ENCODE results near the gene PI4KA. TPM values are rescaled to one million over a fixed set of nuclear protein-coding genes. Genes with fewer than 3 reads are reported as not detected.

PI4KA gene
- polyA plus RNA-seq, 1 of the 3 experiments (the other 2 are of a cell fraction), result 30.0 TPM

DNA sequence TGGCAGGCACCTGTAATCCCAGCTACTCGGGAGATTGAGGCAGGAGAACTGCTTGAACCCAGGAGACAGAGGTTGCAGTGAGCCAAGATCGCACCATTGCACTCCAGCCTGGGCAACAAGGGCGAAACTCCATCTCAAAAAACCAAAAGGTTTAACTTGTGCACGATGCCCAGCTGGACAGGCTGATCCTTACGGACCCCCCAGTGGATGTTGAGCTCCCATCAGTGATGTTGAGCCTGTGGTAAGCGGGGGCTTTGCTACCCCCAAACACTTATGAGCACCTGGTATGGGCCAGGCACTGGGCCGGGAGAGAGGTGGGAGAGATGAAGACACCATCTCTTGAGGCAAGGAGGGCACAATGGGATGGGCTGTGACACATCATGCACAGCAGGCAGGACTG lies 92.1 kb downstream of the PI4KA start:
- no peaks in the 10 kb centered on the region for H3F3A ChIP-seq (replicated peaks; ENCODE audit: insufficient read depth)
- H3K4me3 ChIP-seq (ENCODE audit: low read depth in 2 of 2, low read length in 1 of 2), result no peak overlapping the region
- H3K9ac ChIP-seq, result no peak overlapping the region
- H4K20me1 ChIP-seq (ENCODE audit: insufficient read depth), result no peaks in the 10 kb centered on the region
- no peaks in the 10 kb centered on the region for H3K79me2 ChIP-seq (ENCODE audit: insufficient read depth)
- TF ChIP-seq, protein P1, sequence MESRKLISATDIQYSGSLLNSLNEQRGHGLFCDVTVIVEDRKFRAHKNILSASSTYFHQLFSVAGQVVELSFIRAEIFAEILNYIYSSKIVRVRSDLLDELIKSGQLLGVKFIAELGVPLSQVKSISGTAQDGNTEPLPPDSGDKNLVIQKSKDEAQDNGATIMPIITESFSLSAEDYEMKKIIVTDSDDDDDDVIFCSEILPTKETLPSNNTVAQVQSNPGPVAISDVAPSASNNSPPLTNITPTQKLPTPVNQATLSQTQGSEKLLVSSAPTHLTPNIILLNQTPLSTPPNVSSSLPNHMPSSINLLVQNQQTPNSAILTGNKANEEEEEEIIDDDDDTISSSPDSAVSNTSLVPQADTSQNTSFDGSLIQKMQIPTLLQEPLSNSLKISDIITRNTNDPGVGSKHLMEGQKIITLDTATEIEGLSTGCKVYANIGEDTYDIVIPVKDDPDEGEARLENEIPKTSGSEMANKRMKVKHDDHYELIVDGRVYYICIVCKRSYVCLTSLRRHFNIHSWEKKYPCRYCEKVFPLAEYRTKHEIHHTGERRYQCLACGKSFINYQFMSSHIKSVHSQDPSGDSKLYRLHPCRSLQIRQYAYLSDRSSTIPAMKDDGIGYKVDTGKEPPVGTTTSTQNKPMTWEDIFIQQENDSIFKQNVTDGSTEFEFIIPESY (IDR thresholded peaks at IDR 0.05; ENCODE audit: borderline replicate concordance, low read depth), result no peak
- no peak for TF ChIP-seq USF1 (IDR thresholded peaks at IDR 0.05; ENCODE audit: borderline replicate concordance, low read depth)
- TF ChIP-seq, protein P2, sequence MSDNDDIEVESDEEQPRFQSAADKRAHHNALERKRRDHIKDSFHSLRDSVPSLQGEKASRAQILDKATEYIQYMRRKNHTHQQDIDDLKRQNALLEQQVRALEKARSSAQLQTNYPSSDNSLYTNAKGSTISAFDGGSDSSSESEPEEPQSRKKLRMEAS (IDR thresholded peaks at IDR 0.05; ENCODE audit: low read depth), result no peak
- TF ChIP-seq TEAD4 (IDR thresholded peaks at IDR 0.05; ENCODE audit: borderline replicate concordance, insufficient read depth), result no peak
- TF ChIP-seq EZH2phosphoT487 (IDR thresholded peaks at IDR 0.05; ENCODE audit: borderline replicate concordance, low read depth), result no peak
- TF ChIP-seq FOXJ3 (CRISPR knock-in tag; IDR thresholded peaks at IDR 0.05), result no peak
- TF ChIP-seq GATA2 (CRISPR knock-in tag; IDR thresholded peaks at IDR 0.05), result no peak
- TF ChIP-seq JUND (IDR thresholded peaks at IDR 0.05), result no peak
- no peak for TF ChIP-seq GABPA (IDR thresholded peaks at IDR 0.05; ENCODE audit: low read depth)
- TF ChIP-seq NRF1 (IDR thresholded peaks at IDR 0.05; ENCODE audit: low read depth, low read length), result no peak
- TF ChIP-seq MEF2A (IDR thresholded peaks at IDR 0.05; ENCODE audit: borderline replicate concordance, low read depth), result no peak
- TF ChIP-seq CHD2 (IDR thresholded peaks at IDR 0.05; ENCODE audit: low read length, partially characterized antibody), result no peak
- TF ChIP-seq, protein P3, sequence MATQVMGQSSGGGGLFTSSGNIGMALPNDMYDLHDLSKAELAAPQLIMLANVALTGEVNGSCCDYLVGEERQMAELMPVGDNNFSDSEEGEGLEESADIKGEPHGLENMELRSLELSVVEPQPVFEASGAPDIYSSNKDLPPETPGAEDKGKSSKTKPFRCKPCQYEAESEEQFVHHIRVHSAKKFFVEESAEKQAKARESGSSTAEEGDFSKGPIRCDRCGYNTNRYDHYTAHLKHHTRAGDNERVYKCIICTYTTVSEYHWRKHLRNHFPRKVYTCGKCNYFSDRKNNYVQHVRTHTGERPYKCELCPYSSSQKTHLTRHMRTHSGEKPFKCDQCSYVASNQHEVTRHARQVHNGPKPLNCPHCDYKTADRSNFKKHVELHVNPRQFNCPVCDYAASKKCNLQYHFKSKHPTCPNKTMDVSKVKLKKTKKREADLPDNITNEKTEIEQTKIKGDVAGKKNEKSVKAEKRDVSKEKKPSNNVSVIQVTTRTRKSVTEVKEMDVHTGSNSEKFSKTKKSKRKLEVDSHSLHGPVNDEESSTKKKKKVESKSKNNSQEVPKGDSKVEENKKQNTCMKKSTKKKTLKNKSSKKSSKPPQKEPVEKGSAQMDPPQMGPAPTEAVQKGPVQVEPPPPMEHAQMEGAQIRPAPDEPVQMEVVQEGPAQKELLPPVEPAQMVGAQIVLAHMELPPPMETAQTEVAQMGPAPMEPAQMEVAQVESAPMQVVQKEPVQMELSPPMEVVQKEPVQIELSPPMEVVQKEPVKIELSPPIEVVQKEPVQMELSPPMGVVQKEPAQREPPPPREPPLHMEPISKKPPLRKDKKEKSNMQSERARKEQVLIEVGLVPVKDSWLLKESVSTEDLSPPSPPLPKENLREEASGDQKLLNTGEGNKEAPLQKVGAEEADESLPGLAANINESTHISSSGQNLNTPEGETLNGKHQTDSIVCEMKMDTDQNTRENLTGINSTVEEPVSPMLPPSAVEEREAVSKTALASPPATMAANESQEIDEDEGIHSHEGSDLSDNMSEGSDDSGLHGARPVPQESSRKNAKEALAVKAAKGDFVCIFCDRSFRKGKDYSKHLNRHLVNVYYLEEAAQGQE (IDR thresholded peaks at IDR 0.05; ENCODE audit: low read depth, low read length), result no peak
- ChIA-PET POLR2A (interaction anchor here (0.6 kb wide), 1 partner anchor 211 kb away, joined by 4 read pairs; no protein-coding TSS in a partner anchor), CTCF (interaction anchor here (1.5 kb wide), 1 partner anchor 17 kb away, joined by 6 read pairs; no protein-coding TSS in a partner anchor)
- no peak for DNase-seq
- no peaks in the 10 kb centered on the region for H3K27me3 ChIP-seq (ENCODE audit: insufficient read depth)
- no peaks in the 10 kb centered on the region for H3K9me3 ChIP-seq
- no peaks in the 10 kb centered on the region for H3K4me1 ChIP-seq (ENCODE audit: control insufficient read depth in 1 of 2, insufficient read depth in 2 of 2, low read depth in 1 of 2, low read length in 1 of 2)
- peaks cover 0 to 21% of the 10 kb centered on the region in 2 experiments for H3K36me3 ChIP-seq (replicated peaks in 1 of 2; ENCODE audit: control insufficient read depth in 1 of 2, insufficient read depth in 2 of 2, low read length in 1 of 2)
- WGBS (ENCODE audit: low lambda C conversion rate), result 99% methylated on average over 7 of the region's 7 CpGs
- no peak overlapping the region for H3K4me2 ChIP-seq
- H3K9me2 ChIP-seq, result no peaks in the 10 kb centered on the region
- H3K27ac ChIP-seq (ENCODE audit: low read depth in 2 of 2, low read length in 1 of 2), result no peak overlapping the region
- no peak overlapping the region for H2AFZ ChIP-seq (ENCODE audit: low read depth)

Data from SK-N-SH (cell line).